GM21390 (cell line): ENCODE data around the gene TSSC4.

Experiments
- ATAC-seq: cut with Tn5 transposase; IDR thresholded peaks from one replicate; pipeline ENCODE4 v1.9.1; 2021; ENCODE audit not compliant: unreplicated experiment

TSSC4 gene

GRCh38 chr11:2385156-2386151 is 15.1 kb upstream of the TSSC4 start:
- peak; percentile 29 for ATAC-seq

- no peak for ATAC-seq
These were observed 14.0 kb upstream of the TSSC4 start for GRCh38 chr11:2386591-2386990.

- ATAC-seq: no peak
These were observed 13.1 kb upstream of the TSSC4 start for GRCh38 chr11:2387266-2387987.

GRCh38 chr11:2388431-2389376 is 11.8 kb upstream of the TSSC4 start:
- no peak for ATAC-seq

- ATAC-seq: no peak
These were observed 11.0 kb upstream of the TSSC4 start for GRCh38 chr11:2389377-2390026.

GRCh38 chr11:2390091-2390724 is 10.3 kb upstream of the TSSC4 start:
- no peak for ATAC-seq

GRCh38 chr11:2390725-2391151 is 9.8 kb upstream of the TSSC4 start:
- ATAC-seq: no peak

- no peak for ATAC-seq
These were observed 9.2 kb upstream of the TSSC4 start for GRCh38 chr11:2391181-2391975.

- ATAC-seq: no peak
These were observed 8.2 kb upstream of the TSSC4 start for GRCh38 chr11:2392241-2392959.

- ATAC-seq: no peak
These were observed 7.3 kb upstream of the TSSC4 start for GRCh38 chr11:2393111-2393868.

GRCh38 chr11:2393941-2394817 is 6.4 kb upstream of the TSSC4 start:
- no peak for ATAC-seq

GRCh38 chr11:2394818-2395105 is 5.8 kb upstream of the TSSC4 start:
- ATAC-seq: no peak

GRCh38 chr11:2395211-2395730 is 5.3 kb upstream of the TSSC4 start:
- no peak for ATAC-seq

- ATAC-seq: no peak
These were observed 4.7 kb upstream of the TSSC4 start for GRCh38 chr11:2395856-2396255.

- no peak for ATAC-seq
These were observed 4.1 kb upstream of the TSSC4 start for GRCh38 chr11:2396471-2396870.

GRCh38 chr11:2397005-2397404 is 3.5 kb upstream of the TSSC4 start:
- ATAC-seq: no peak
